VCaP (cell line): ENCODE measurements around the gene NLGN4X.

Experiments
- H3K27ac ChIP-seq: fragments of 450-650 bp; 2 replicates; pipeline ENCODE4 v1.5.1; 2017
- TF ChIP-seq, protein P1 (sequence below): fragments of 450-650 bp; conservative IDR thresholded peaks from 2 replicates; pipeline ENCODE4 v1.5.1; 2017; ENCODE audit warnings: mild to moderate bottlenecking, moderate library complexity

Gene NLGN4X

DNA sequence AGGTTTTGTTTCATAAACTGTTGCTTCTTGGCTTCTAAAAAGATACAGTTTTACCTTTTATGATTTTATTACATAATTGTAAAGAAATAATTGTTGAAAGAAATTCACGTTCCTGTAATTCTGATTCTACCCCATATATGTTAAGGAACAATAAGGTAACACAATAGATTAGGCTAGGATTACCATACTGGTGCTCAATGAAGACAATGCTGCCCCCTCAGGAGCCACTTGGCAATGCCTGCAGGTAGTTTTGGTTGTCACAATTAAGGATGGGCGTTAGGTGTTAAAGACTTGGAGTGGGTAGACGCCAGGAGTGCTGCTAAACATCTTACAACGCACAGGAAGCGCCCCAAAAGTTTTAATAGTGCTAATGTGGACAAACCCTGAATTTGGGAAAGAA, 133.2 kb downstream of the NLGN4X start:
- TF ChIP-seq, protein P1, sequence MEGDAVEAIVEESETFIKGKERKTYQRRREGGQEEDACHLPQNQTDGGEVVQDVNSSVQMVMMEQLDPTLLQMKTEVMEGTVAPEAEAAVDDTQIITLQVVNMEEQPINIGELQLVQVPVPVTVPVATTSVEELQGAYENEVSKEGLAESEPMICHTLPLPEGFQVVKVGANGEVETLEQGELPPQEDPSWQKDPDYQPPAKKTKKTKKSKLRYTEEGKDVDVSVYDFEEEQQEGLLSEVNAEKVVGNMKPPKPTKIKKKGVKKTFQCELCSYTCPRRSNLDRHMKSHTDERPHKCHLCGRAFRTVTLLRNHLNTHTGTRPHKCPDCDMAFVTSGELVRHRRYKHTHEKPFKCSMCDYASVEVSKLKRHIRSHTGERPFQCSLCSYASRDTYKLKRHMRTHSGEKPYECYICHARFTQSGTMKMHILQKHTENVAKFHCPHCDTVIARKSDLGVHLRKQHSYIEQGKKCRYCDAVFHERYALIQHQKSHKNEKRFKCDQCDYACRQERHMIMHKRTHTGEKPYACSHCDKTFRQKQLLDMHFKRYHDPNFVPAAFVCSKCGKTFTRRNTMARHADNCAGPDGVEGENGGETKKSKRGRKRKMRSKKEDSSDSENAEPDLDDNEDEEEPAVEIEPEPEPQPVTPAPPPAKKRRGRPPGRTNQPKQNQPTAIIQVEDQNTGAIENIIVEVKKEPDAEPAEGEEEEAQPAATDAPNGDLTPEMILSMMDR: no peak
- H3K27ac ChIP-seq: no peak overlapping the region

GRCh38 chrX:6074532-6074931, 154.1 kb downstream of the NLGN4X start:
- TF ChIP-seq, protein P1: no peak
- no peak overlapping the region for H3K27ac ChIP-seq

- no peak overlapping the region for H3K27ac ChIP-seq
- TF ChIP-seq, protein P1: no peak
These were observed 156.9 kb downstream of the NLGN4X start for GRCh38 chrX:6071731-6072130.

- TF ChIP-seq, protein P1: no peak
- no peak overlapping the region for H3K27ac ChIP-seq
These were observed 161.1 kb downstream of the NLGN4X start for GRCh38 chrX:6067600-6067999.

- TF ChIP-seq, protein P1: no peak
- no peak overlapping the region for H3K27ac ChIP-seq
These were observed 175.5 kb downstream of the NLGN4X start for GRCh38 chrX:6053141-6053540.

DNA sequence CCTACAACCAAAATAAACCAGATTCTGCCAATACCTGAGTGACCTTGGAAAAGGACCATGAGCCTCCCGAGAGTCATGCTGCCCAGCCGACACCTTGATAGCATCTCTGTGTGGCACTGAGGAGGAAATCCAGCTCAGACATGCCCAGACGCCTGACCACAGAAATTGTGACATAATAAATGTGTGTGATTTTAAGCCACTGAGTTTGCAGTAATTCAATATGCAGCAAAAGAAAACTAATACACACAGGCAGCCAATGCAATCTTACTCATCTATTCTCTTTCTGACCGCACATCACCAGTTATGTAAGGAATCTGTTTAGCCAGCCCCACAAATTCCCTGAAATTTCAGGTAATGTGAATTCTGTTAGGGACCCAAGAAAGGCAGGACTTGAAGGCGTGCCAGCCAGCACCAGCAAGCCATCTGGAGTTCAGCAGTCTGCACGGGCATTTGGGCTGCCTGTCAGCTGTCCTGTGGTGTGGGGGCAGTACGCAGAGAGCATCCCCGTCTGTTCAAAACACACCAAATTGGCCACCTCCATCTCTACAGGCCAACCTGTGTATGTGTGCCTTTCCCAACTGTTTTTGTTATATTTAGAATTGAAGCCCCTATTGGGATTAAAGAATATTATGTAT, 176.4 kb downstream of the NLGN4X start:
- TF ChIP-seq, protein P1: no peak
- H3K27ac ChIP-seq: no peak overlapping the region

GRCh38 chrX:6049132-6049531, 179.5 kb downstream of the NLGN4X start:
- TF ChIP-seq, protein P1: no peak
- no peak overlapping the region for H3K27ac ChIP-seq
